ENCODE data around the gene TRIP6.

GRCh38 chr7:100854146-100854895, 12.9 kb upstream of the TRIP6 start:
- TF ChIP-seq CTCF (IDR thresholded peaks at IDR 0.05) (no peak), POLR2AphosphoS5 (IDR thresholded peaks at IDR 0.05; ENCODE audit: insufficient read depth in 1 of 2, low read depth in 1 of 2) (no peak)

Data from vagina (tissue), 2 donors.